Activated CD4-positive, alpha-beta memory T cell treated with anti-CD3 and anti-CD28 coated beads, Interleukin-2, amount 10 ng/mL, durations not matched to agents 7 days and 5 days (primary cell): ENCODE data around the gene DBNDD1. TPM values are rescaled to one million over a fixed set of nuclear protein-coding genes. Genes with fewer than 3 reads are reported as not detected.

ENCODE experiments used
- CTCF ChIA-PET: fragments of 350-600 bp; sonication (Branson Sonifier 250); formaldehyde crosslinking; loops from one replicate; lab custom pipeline; 2021; ENCODE audit warnings: antibody characterized with exemption, inconsistent platforms; lab: Charles Lee
- POLR2A ChIA-PET: fragments of 350-600 bp; sonication (Branson Sonifier 250); formaldehyde crosslinking; loops from one replicate; lab custom pipeline; 2021; ENCODE audit warnings: antibody characterized with exemption; lab: Charles Lee
- DNase-seq: peaks from one replicate; pipeline ENCODE4 v3.0.0-alpha.2; 2020
- H3K27ac Mint-ChIP-seq: one replicate; pipeline ENCODE4 v1.8.0; 2021; ENCODE audit warnings: mild to moderate bottlenecking, mixed read lengths
- H3K27me3 Mint-ChIP-seq: one replicate; pipeline ENCODE4 v1.8.0; 2021; ENCODE audit warnings: mixed read lengths
- H3K36me3 Mint-ChIP-seq: one replicate; pipeline ENCODE4 v1.8.0; 2021; ENCODE audit warnings: low read depth, mixed read lengths
- H3K4me1 Mint-ChIP-seq: one replicate; pipeline ENCODE4 v1.8.0; 2021; ENCODE audit warnings: mixed read lengths
- H3K4me3 Mint-ChIP-seq: one replicate; pipeline ENCODE4 v1.8.0; 2021; ENCODE audit warnings: mild to moderate bottlenecking, mixed read lengths
- H3K9me3 Mint-ChIP-seq: one replicate; pipeline ENCODE4 v1.8.0; 2021; ENCODE audit warnings: mixed read lengths
- total RNA-seq, 2 experiments: library from RNA; stranded (reverse); gene quantifications; one replicate each; pipeline ENCODE4 v1.2.3, GENCODE V29; 2021

The DBNDD1 gene
- total RNA-seq, 2 experiments from 2014 or later: not detected

DNA sequence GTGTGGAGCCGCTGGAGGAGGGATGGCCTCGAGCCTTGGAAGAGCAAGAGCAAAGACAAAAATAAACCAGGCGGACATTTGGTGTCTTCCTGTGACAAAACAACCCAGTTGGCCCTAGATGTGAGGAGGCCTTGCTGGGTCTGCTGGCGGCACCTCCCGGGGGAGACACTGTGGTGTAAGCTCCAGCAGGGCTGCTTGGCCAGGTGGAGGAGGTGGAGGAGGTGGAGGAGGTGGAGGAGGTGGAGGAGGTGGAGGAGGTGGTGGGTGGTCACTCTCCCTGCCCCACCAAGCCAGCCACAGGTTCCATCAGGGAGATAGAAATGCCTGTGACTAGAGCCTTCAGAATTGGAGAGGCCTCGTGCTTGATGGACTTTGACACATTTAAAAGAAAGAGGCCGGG lies 32.1 kb downstream of the DBNDD1 start:
- H3K4me3 Mint-ChIP-seq: no peak overlapping the region
- H3K9me3 Mint-ChIP-seq: peaks cover 7% of the 10 kb centered on the region
- CTCF ChIA-PET: no interaction called here
- peaks cover 15% of the 10 kb centered on the region for H3K4me1 Mint-ChIP-seq
- H3K27me3 Mint-ChIP-seq: no peaks in the 10 kb centered on the region
- DNase-seq: no peak
- POLR2A ChIA-PET: no interaction called here
- no peak overlapping the region for H3K27ac Mint-ChIP-seq
- peaks cover 74% of the 10 kb centered on the region for H3K36me3 Mint-ChIP-seq

GRCh38 chr16:89986600-89986999 lies 32.7 kb downstream of the DBNDD1 start:
- POLR2A ChIA-PET: no interaction called here
- CTCF ChIA-PET: no interaction called here
- Mint-ChIP-seq H3K4me3 (no peak overlapping the region), H3K36me3 (peaks cover 74% of the 10 kb centered on the region), H3K4me1 (peaks cover 15% of the 10 kb centered on the region), H3K27me3 (no peaks in the 10 kb centered on the region), H3K27ac (no peak overlapping the region), H3K9me3 (peaks cover 5% of the 10 kb centered on the region)
- DNase-seq: no peak

DNA sequence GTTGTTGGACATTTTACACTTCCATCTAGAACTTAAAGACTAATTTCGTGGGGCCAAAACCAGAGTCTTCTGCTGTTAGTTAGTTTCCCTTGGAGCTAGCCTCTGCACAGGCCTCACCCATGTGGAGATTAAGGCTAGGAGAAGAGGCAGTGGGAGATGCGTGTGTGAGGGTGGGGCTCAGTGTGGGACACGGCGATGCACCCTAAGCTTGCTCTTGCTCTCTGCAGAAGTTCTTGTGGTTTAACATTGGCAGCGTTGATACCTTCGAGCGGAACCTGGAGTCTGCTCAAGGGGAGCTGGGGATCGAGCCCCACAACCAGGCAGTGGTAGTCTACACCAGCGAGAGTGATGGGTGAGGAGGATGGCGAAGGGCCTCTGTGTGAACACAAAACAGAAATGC lies 34.0 kb downstream of the DBNDD1 start:
- Mint-ChIP-seq H3K27ac (no peak overlapping the region), H3K4me3 (no peak overlapping the region), H3K36me3 (peaks cover 66% of the 10 kb centered on the region), H3K9me3 (no peaks in the 10 kb centered on the region), H3K4me1 (peaks cover 17% of the 10 kb centered on the region), H3K27me3 (no peaks in the 10 kb centered on the region)
- ChIA-PET POLR2A (no interaction called here), CTCF (no interaction called here)
- no peak for DNase-seq

GRCh38 chr16:89984216-89984615 lies 35.0 kb downstream of the DBNDD1 start:
- Mint-ChIP-seq H3K27me3 (no peaks in the 10 kb centered on the region), H3K36me3 (peaks cover 66% of the 10 kb centered on the region), H3K4me1 (peaks cover 19% of the 10 kb centered on the region), H3K4me3 (no peak overlapping the region), H3K9me3 (no peaks in the 10 kb centered on the region), H3K27ac (no peak overlapping the region)
- no peak for DNase-seq
- CTCF ChIA-PET: no interaction called here
- POLR2A ChIA-PET: interaction anchor here (3.7 kb wide), 1 partner anchor 11 kb away, joined by 22 read pairs; no protein-coding TSS in a partner anchor

DNA sequence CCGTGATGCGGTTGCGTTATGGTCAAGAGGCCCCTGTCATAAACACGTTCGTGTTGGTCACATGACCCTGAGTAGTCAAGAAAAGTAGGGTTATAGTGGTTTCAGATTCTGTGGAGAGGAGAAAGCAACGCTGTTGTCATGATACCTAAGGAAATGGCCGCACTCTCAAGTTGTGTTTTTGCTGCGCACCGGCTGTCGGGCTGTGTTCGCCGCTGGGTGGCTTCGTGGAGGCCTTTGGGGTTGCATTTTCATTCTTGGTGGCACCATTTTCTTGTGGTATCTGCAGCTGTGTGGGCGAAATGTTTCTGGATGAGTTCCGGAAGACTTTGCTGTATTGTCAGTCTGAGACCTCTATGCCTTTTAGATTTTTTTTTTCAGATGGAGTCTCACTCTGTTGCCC lies 35.7 kb downstream of the DBNDD1 start:
- no peak overlapping the region for H3K4me3 Mint-ChIP-seq
- H3K4me1 Mint-ChIP-seq: peaks cover 19% of the 10 kb centered on the region
- H3K36me3 Mint-ChIP-seq: peaks cover 59% of the 10 kb centered on the region
- DNase-seq: no peak
- POLR2A ChIA-PET: interaction anchor here (3.7 kb wide), 1 partner anchor 11 kb away, joined by 22 read pairs; no protein-coding TSS in a partner anchor
- CTCF ChIA-PET: no interaction called here
- peak overlapping the region; percentile 35 for H3K27ac Mint-ChIP-seq
- H3K9me3 Mint-ChIP-seq: no peaks in the 10 kb centered on the region
- no peaks in the 10 kb centered on the region for H3K27me3 Mint-ChIP-seq

DNA sequence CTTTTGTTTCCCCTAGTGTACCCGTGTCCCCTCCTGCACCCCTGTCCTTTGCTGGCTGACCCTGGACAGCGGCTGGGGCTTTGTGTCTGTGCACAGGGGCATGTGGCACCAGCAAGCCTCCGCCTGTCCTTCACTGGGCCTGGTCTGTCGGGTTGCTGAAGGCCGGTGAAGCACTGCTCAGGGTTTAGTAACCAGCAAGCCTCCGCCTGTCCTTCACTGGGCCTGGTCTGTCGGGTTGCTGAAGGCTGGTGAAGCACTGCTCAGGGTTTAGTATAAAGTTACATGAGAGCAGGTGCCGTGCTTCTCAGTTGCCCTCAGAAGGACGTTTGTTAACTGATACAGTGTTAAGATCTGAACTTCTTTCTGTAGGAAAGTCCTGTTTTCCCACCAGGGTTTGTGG lies 36.9 kb downstream of the DBNDD1 start:
- no peak overlapping the region for H3K4me3 Mint-ChIP-seq
- H3K4me1 Mint-ChIP-seq: peaks cover 19% of the 10 kb centered on the region
- DNase-seq: no peak
- H3K27me3 Mint-ChIP-seq: no peaks in the 10 kb centered on the region
- H3K36me3 Mint-ChIP-seq: peaks cover 62% of the 10 kb centered on the region
- POLR2A ChIA-PET: interaction anchor here (3.7 kb wide), 1 partner anchor 10 kb away, joined by 22 read pairs; no protein-coding TSS in a partner anchor
- no peak overlapping the region for H3K27ac Mint-ChIP-seq
- H3K9me3 Mint-ChIP-seq: no peaks in the 10 kb centered on the region
- CTCF ChIA-PET: no interaction called here

DNA sequence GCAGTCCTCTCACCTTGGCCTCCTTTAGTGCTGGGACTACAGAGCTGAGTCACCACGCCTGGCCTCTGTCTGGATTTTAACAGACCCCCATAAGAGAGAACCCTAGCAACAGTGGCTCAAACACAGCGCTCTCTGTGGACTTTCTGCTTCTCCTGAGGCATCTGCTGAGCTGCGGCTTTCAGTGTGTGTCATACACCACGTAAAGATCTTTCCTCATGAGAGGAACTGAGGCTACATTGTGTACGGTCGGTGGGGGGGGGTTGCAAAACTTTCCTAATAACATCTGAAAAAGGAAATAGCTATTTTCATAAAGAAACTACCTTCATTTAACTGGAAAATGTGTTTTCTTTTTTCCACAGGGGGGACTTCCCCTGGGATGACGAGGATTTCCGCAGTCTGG lies 37.8 kb downstream of the DBNDD1 start:
- Mint-ChIP-seq H3K27me3 (no peaks in the 10 kb centered on the region), H3K4me3 (no peak overlapping the region), H3K36me3 (peaks cover 56% of the 10 kb centered on the region), H3K4me1 (peaks cover 19% of the 10 kb centered on the region), H3K27ac (peak overlapping the region; percentile 29), H3K9me3 (no peaks in the 10 kb centered on the region)
- no peak for DNase-seq
- ChIA-PET CTCF (no interaction called here), POLR2A (interaction anchor here (3.7 kb wide), 1 partner anchor 9 kb away, joined by 22 read pairs; no protein-coding TSS in a partner anchor)

GRCh38 chr16:89974870-89975269 lies 44.4 kb downstream of the DBNDD1 start:
- Mint-ChIP-seq H3K9me3 (peaks cover 6% of the 10 kb centered on the region), H3K36me3 (peaks cover 26% of the 10 kb centered on the region)

GRCh38 chr16:89973654-89974335 lies 45.5 kb downstream of the DBNDD1 start:
- POLR2A ChIA-PET: interaction anchor here (0.9 to 2.6 kb wide), 7 partner anchors 9 to 657 kb away, joined by 3 to 22 read pairs (median 5); partner anchors contain the start of genes TCF25 and TUBB3
- peaks cover 26% of the 10 kb centered on the region for H3K36me3 Mint-ChIP-seq
- no peak for DNase-seq
- CTCF ChIA-PET: interaction anchor here (1.3 kb wide), 1 partner anchor 64 kb away, joined by 3 read pairs; no protein-coding TSS in a partner anchor
- H3K4me3 Mint-ChIP-seq: peak overlapping the region; percentile 99
- peaks cover 36% of the 10 kb centered on the region for H3K4me1 Mint-ChIP-seq
- peaks cover 6% of the 10 kb centered on the region for H3K9me3 Mint-ChIP-seq
- no peaks in the 10 kb centered on the region for H3K27me3 Mint-ChIP-seq
- H3K27ac Mint-ChIP-seq: no peak overlapping the region

More at GRCh38 chr16:89974870-89975269, 44.4 kb downstream of the DBNDD1 start:
- Mint-ChIP-seq H3K4me1 (peaks cover 36% of the 10 kb centered on the region), H3K27ac (no peak overlapping the region), H3K27me3 (no peaks in the 10 kb centered on the region), H3K4me3 (no peak overlapping the region)
- ChIA-PET POLR2A (no interaction called here), CTCF (no interaction called here)
- no peak for DNase-seq

- peaks cover 36% of the 10 kb centered on the region for H3K4me1 Mint-ChIP-seq
- peak overlapping the region; percentile 95 for H3K27ac Mint-ChIP-seq
- peaks cover 26% of the 10 kb centered on the region for H3K36me3 Mint-ChIP-seq
- DNase-seq: no peak
- H3K4me3 Mint-ChIP-seq: peak overlapping the region; percentile 99
- CTCF ChIA-PET: interaction anchor here (1.2 to 1.3 kb wide), 2 partner anchors 49 to 63 kb away, joined by 3 read pairs; no protein-coding TSS in a partner anchor
- POLR2A ChIA-PET: interaction anchor here (0.9 to 2.6 kb wide), 12 partner anchors 9 to 657 kb away, joined by 3 to 22 read pairs (median 6); partner anchors contain the start of genes DEF8, TCF25 and TUBB3
- H3K27me3 Mint-ChIP-seq: no peaks in the 10 kb centered on the region
- peaks cover 6% of the 10 kb centered on the region for H3K9me3 Mint-ChIP-seq
Measured at GRCh38 chr16:89973235-89973634, 46.0 kb downstream of the DBNDD1 start.

DNA sequence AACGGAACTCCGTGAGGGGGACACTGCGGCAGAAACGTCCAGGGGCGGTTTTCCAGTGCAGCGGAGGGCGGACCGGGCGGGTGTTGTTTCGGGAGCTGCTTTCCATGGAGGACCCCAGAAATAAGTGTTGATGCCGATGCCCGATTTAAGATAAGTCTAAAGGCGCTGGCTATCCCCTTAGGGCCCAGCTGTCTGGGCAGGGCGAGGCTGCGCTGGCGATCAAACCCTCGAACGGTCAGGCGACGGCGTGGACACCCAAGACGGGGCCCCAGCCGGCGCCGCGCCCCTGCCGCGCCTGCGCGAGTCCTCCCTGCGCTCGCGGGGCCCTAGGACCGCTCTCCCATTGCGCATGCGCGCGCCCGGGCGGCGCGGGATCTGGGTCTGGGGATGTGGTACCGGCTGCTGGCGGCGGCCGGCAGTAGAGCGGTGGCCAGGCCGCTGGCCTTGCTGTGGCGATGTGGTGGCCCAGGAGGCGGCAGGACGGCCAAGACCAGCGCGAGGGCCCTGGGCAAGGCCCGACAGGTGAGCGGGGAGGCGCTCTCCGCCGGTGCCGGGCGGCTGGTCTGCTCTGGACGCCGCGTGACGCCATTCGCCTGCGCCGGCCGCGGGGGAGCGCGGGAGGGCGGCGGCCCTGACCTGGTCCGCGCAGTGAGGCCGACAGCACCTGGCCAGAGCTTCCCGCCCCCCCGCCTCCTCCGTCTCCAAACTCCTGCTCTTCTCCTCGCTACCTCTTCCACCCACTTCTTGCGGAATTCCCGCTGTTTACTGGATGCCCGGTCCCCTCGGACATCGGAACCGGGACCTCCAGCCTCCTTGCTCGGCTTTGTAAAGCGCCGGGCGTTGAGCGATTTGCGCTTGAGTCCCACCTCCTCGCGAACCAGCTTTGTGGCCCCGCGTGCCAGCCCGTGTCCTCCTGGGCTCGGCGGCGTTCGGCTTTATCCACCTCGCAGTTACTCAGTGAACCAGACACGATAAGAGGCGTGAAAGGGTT lies 46.7 kb downstream of the DBNDD1 start:
- H3K27ac Mint-ChIP-seq: peak overlapping the region; percentile 95
- ChIA-PET CTCF (interaction anchor here (0.6 to 1.3 kb wide), 5 partner anchors 8 to 62 kb away, joined by 3 read pairs; no protein-coding TSS in a partner anchor), POLR2A (interaction anchor here (0.9 to 2.6 kb wide), 14 partner anchors 9 to 656 kb away, joined by 3 to 22 read pairs (median 4); partner anchors contain the start of genes DEF8, TCF25 and TUBB3)
- H3K4me1 Mint-ChIP-seq: peaks cover 36% of the 10 kb centered on the region
- H3K27me3 Mint-ChIP-seq: no peaks in the 10 kb centered on the region
- peak overlapping the region; percentile 99 for H3K4me3 Mint-ChIP-seq
- H3K36me3 Mint-ChIP-seq: peaks cover 21% of the 10 kb centered on the region
- peak; percentile 92 for DNase-seq
- peaks cover 6% of the 10 kb centered on the region for H3K9me3 Mint-ChIP-seq

DNA sequence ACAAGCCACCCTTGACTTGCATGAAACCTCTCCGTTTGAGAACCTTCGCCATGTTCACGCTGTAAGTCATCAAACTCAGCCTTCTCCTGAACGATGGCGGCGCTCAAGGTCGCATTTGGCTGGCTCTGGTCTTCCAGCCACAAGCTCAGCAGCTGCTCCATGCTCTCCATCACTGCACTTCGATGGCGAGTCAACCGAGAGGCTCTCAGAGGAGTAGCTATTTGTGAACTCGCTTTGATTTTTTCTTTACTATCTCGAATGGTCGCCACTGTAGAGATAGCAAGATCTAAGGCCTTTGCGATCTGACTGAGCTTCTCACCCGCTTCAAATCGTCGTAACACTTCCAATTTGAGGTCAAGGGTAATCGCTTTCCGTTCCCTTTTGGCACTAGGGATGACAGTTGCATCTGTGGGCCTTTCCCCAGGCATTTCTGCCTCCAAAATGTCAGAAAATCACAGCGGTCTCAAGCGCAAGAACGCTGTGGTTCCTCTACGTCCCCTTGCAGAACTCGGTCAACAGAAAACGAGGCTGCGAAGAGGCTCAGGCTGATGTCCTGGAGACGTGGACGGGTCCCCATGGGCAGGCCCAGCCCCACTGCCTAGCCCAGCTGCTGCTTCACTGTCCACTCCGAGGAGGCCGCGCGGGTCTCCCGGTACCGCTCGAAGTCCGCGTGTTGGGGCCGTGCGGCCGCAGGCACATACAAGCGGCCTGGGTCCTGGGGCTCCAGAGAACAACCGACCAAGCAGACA lies 47.6 kb downstream of the DBNDD1 start:
- peak overlapping the region; percentile 73 for H3K27ac Mint-ChIP-seq
- peak overlapping the region; percentile 99 for H3K4me3 Mint-ChIP-seq
- POLR2A ChIA-PET: interaction anchor here (0.9 to 2.6 kb wide), 9 partner anchors 8 to 655 kb away, joined by 3 to 22 read pairs (median 6); partner anchors contain the start of genes DEF8 and TCF25
- CTCF ChIA-PET: interaction anchor here (0.6 to 1.2 kb wide), 4 partner anchors 8 to 110 kb away, joined by 3 read pairs; no protein-coding TSS in a partner anchor
- peaks cover 18% of the 10 kb centered on the region for H3K36me3 Mint-ChIP-seq
- H3K27me3 Mint-ChIP-seq: no peaks in the 10 kb centered on the region
- no peak for DNase-seq
- peaks cover 6% of the 10 kb centered on the region for H3K9me3 Mint-ChIP-seq
- peaks cover 36% of the 10 kb centered on the region for H3K4me1 Mint-ChIP-seq
